GM12878 (cell line): ENCODE data around the gene CRB1.

ENCODE experiments used
- BHLHE40 ChIP-seq, 2 experiments: fragments of 450-650 bp in 1 of 2; IDR thresholded peaks; 2 replicates each; pipeline ENCODE4 v1.6.1; 2011 to 2017; ENCODE audit warnings: low read depth in 2 of 2, borderline replicate concordance in 1 of 2, improper control_type of control experiment in 1 of 2, low read length in 1 of 2, mild to moderate bottlenecking in 1 of 2
- CEBPB ChIP-seq, 2 experiments: fragments of 150-350 bp in 1 of 2; IDR thresholded peaks; 2 replicates each; pipeline ENCODE4 v1.6.1; 2012 to 2014; ENCODE audit warnings: low read depth in 2 of 2, low read length in 2 of 2, borderline replicate concordance in 1 of 2, inconsistent platforms in 1 of 2
- ESRRA ChIP-seq: IDR thresholded peaks from 2 replicates; pipeline ENCODE4 v1.6.1; 2012; ENCODE audit warnings: mild to moderate bottlenecking, low read length, improper control_type of control experiment
- RAD21 ChIP-seq: IDR thresholded peaks from 2 replicates; pipeline ENCODE4 v1.6.1; 2011; ENCODE audit warnings: mild to moderate bottlenecking, low read depth, low read length, moderate library complexity; ENCODE audit not compliant: insufficient read depth

DNA sequence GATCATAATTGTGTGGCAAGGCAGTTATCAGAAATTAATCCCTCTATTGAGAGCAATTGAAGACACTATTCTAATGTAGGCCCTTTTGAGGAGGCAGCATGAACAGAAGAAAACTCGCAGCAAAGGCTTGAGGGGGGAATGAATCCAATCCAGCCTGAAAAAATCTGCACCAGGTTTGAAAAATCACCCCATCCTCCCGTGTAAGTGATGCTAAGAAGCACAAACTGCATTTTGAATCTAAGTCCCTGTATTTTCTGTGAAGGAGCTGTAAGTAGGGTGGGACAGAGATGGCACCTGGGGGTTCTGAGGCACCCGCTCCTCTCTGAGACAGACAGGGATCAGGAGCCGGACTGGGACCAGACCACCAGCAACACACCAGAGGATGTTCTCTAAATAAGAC is at the start of gene CRB1:
- no peak for TF ChIP-seq RAD21
- TF ChIP-seq CEBPB (IDR thresholded peaks at IDR 0.05; ENCODE audit: borderline replicate concordance in 1 of 2, low read depth in 2 of 2, low read length in 2 of 2): no peak
- no peak for TF ChIP-seq BHLHE40 (IDR thresholded peaks at IDR 0.05; ENCODE audit: borderline replicate concordance in 1 of 2, low read depth in 2 of 2, low read length in 1 of 2)
- TF ChIP-seq ESRRA: no peak
